Mucosa of descending colon (tissue), 3 donors: Measurements from ENCODE around the gene GBA2. TPM values are rescaled to one million over a fixed set of nuclear protein-coding genes. Genes with fewer than 3 reads are reported as not detected.

Source experiments
- ATAC-seq: fragments of 200-7000 bp; cut with Tn5 transposase; one replicate; pipeline ENCODE4 v1.9.1; 2020; ENCODE audit warnings: mild to moderate bottlenecking, moderate library complexity
- DNase-seq, 3 donors: peaks; one replicate each; pipeline ENCODE4 v3.0.0-alpha.2; 2020
- H3K36me3 ChIP-seq: fragments of 200-600 bp; one replicate; pipeline ENCODE4 v1.8.0; 2021; ENCODE audit warnings: low read depth, mild to moderate bottlenecking
- H3K4me1 ChIP-seq: fragments of 200-600 bp; one replicate; pipeline ENCODE4 v1.8.0; 2021; ENCODE audit warnings: low read depth, mild to moderate bottlenecking
- H3K4me3 ChIP-seq: fragments of 200-600 bp; one replicate; pipeline ENCODE4 v1.8.0; 2021; ENCODE audit warnings: mild to moderate bottlenecking
- H3K9me3 ChIP-seq: fragments of 200-600 bp; one replicate; pipeline ENCODE4 v1.8.0; 2021; ENCODE audit warnings: mild to moderate bottlenecking
- CTCF ChIP-seq: fragments of 200-600 bp; IDR thresholded peaks from one replicate; pipeline ENCODE4 v1.8.0; 2022; ENCODE audit warnings: antibody characterized with exemption, mild to moderate bottlenecking
- intact Hi-C, 2 donors: fragments of 100-400 bp; cut with DNase I in 1 of 2; cut with micrococcal nuclease in 1 of 2; formaldehyde crosslinking; loops; one replicate each; pipeline versions ENCODE4 v1.11.0 to v1.11.1; 2022; cut with DNase I, micrococcal nuclease
- total RNA-seq, 3 donors: library from RNA; stranded (reverse); fragmentation: NEBNext Ultra II Directional in 2 of 3; extraction: Animal tissue kit (Norgen Biotek cat#: 25700) in 2 of 3; gene quantifications; one replicate each; pipeline versions ENCODE4 v1.2.1 to v1.2.4, GENCODE V29; 2021 to 2023
- donor health status: DM: no; HTN: no; CAD: no; lungs with moderate emphysema.
- donor health status: DM: no; HTN: no; CAD: no.
- donor health status: DM: no; HTN: yes; CAD: no.

Gene GBA2
- total RNA-seq, 3 donors from 2014 or later, result 157 to 285 (median 223) TPM

- intact Hi-C loops, result loop anchor here in 1 of 2 donors (5.0 kb wide), 1 partner anchor 74 kb away; the partner anchor contains the start of genes CCDC107 and RMRP
- no peaks in the 10 kb centered on the region for H3K36me3 ChIP-seq
- H3K4me1 ChIP-seq, result peaks cover 49% of the 10 kb centered on the region
- ATAC-seq, result no peak
- H3K4me3 ChIP-seq, result peak overlapping the region; percentile 52
- H3K9me3 ChIP-seq, result no peaks in the 10 kb centered on the region
- no peak for TF ChIP-seq CTCF
- DNase-seq, result no peak
These were observed 17.4 kb downstream of the GBA2 start for GRCh38 chr9:35731415-35732184.

GRCh38 chr9:35730486-35730854 lies 18.6 kb downstream of the GBA2 start:
- intact Hi-C loops, result loop anchor here in 1 of 2 donors (5.0 kb wide), 1 partner anchor 73 kb away; the partner anchor contains the start of genes CCDC107 and RMRP
- no peak for TF ChIP-seq CTCF
- no peak for DNase-seq
- Histone ChIP-seq H3K4me1 (peaks cover 49% of the 10 kb centered on the region), H3K36me3 (no peaks in the 10 kb centered on the region), H3K9me3 (no peaks in the 10 kb centered on the region), H3K4me3 (no peak overlapping the region)
- no peak for ATAC-seq

GRCh38 chr9:35729700-35730485 lies 19.1 kb downstream of the GBA2 start:
- intact Hi-C loops, result loop anchor here in 1 of 2 donors (5.0 kb wide), 1 partner anchor 73 kb away; the partner anchor contains the start of genes CCDC107 and RMRP
- Histone ChIP-seq H3K4me1 (peaks cover 45% of the 10 kb centered on the region), H3K9me3 (no peaks in the 10 kb centered on the region), H3K4me3 (no peak overlapping the region), H3K36me3 (no peaks in the 10 kb centered on the region)
- DNase-seq (peak; percentile 54 to 79 (median 56)), ATAC-seq (no peak)
- peak; percentile 18 for TF ChIP-seq CTCF

GRCh38 chr9:35729101-35729500 lies 19.9 kb downstream of the GBA2 start:
- no peaks in the 10 kb centered on the region for H3K36me3 ChIP-seq
- TF ChIP-seq CTCF, result no peak
- intact Hi-C loops, result no loop called here
- no peak overlapping the region for H3K4me3 ChIP-seq
- DNase-seq (no peak), ATAC-seq (no peak)
- no peaks in the 10 kb centered on the region for H3K9me3 ChIP-seq
- peaks cover 37% of the 10 kb centered on the region for H3K4me1 ChIP-seq

- no peak overlapping the region for H3K4me3 ChIP-seq
- H3K9me3 ChIP-seq, result no peaks in the 10 kb centered on the region
- peaks cover 29% of the 10 kb centered on the region for H3K4me1 ChIP-seq
- ATAC-seq (no peak), DNase-seq (peak; percentile 63 to 79 (median 63))
- intact Hi-C loops, result no loop called here
- H3K36me3 ChIP-seq, result no peaks in the 10 kb centered on the region
- TF ChIP-seq CTCF, result no peak
These were observed 20.7 kb downstream of the GBA2 start for GRCh38 chr9:35728041-35728971.
